Activated CD4-positive, alpha-beta T cell treated with anti-CD3 and anti-CD28 coated beads, Interleukin-2, amount 10 ng/mL, durations not matched to agents 7 days and 5 days (primary cell): Measurements from ENCODE around the gene SPTLC2. TPM values are rescaled to one million over a fixed set of nuclear protein-coding genes. Genes with fewer than 3 reads are reported as not detected.

Source experiments
- CTCF ChIA-PET: fragments of 350-600 bp; sonication (Branson Sonifier 250); formaldehyde crosslinking; loops from one replicate; lab custom pipeline; 2021; ENCODE audit warnings: antibody characterized with exemption; lab: Charles Lee
- POLR2A ChIA-PET: fragments of 350-600 bp; sonication (Branson Sonifier 250); formaldehyde crosslinking; loops from one replicate; lab custom pipeline; 2021; ENCODE audit warnings: antibody characterized with exemption; lab: Charles Lee
- DNase-seq: peaks from one replicate; pipeline ENCODE4 v3.0.0-alpha.2; 2020
- H3K27ac Mint-ChIP-seq: one replicate; pipeline ENCODE4 v1.8.0; 2021; ENCODE audit warnings: mild to moderate bottlenecking, moderate library complexity, mixed read lengths
- H3K27me3 Mint-ChIP-seq: one replicate; pipeline ENCODE4 v1.8.0; 2021; ENCODE audit warnings: mixed read lengths
- H3K36me3 Mint-ChIP-seq: one replicate; pipeline ENCODE4 v1.8.0; 2021; ENCODE audit warnings: low read depth, mixed read lengths
- H3K4me1 Mint-ChIP-seq: one replicate; pipeline ENCODE4 v1.8.0; 2021; ENCODE audit warnings: mixed read lengths
- H3K4me3 Mint-ChIP-seq: one replicate; pipeline ENCODE4 v1.8.0; 2021; ENCODE audit warnings: mild to moderate bottlenecking, moderate library complexity, mixed read lengths
- H3K9me3 Mint-ChIP-seq: one replicate; pipeline ENCODE4 v1.8.0; 2021; ENCODE audit warnings: mixed read lengths
- total RNA-seq, 2 experiments: library from RNA; stranded (reverse); gene quantifications; one replicate each; pipeline ENCODE4 v1.2.3, GENCODE V29; 2021

The SPTLC2 gene
- total RNA-seq, 2 experiments from 2014 or later: 54.2 to 64.4 TPM

- POLR2A ChIA-PET: no interaction called here
Observed at GRCh38 chr14:77503138-77503537, 113.3 kb downstream of the SPTLC2 start.

DNA sequence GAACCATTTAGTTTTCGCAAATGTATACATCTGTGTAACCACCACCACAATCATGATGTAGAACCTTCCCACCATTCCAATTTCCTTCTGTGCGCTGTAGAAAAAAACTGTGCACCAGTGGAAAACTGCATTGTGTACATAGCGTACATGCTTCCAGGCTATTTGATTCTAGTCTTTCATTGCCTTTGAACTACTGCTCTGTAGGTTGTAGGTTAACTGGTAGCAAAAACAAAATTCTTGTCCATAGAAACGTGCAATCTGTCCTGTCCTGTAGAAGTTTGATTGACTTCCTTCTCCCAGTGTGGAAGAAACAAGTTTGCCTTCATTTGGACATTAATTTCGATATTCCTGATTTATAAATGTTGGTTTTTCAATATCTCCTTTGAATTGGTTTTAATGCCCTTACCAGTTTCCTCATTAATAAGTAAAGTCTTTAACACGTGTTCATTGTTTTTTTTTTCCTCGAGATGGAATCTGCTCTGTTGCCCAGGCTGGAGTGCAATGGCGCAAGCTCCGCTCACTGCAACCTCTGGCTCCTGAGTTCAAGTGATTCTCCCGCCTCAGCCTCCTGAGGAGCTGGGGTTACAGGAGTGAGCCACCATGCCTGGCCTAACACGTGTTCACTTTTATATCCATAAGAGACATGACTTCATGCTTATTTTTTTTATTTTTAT lies 114.2 kb downstream of the SPTLC2 start:
- H3K4me3 Mint-ChIP-seq: no peak overlapping the region
- CTCF ChIA-PET: interaction anchor here (1.0 kb wide), 1 partner anchor 11 kb away, joined by 3 read pairs; no protein-coding TSS in a partner anchor
- no peak for DNase-seq
- peaks cover 6% of the 10 kb centered on the region for H3K4me1 Mint-ChIP-seq
- POLR2A ChIA-PET: no interaction called here
- peaks cover 6% of the 10 kb centered on the region for H3K9me3 Mint-ChIP-seq
- H3K27ac Mint-ChIP-seq: no peak overlapping the region
- H3K36me3 Mint-ChIP-seq: peaks cover 18% of the 10 kb centered on the region
- peaks cover 30% of the 10 kb centered on the region for H3K27me3 Mint-ChIP-seq

More at GRCh38 chr14:77503138-77503537, 113.3 kb downstream of the SPTLC2 start:
- CTCF ChIA-PET: interaction anchor here (0.6 kb wide), 2 partner anchors 25 to 1199 kb away, joined by 3 to 4 read pairs; no protein-coding TSS in a partner anchor
- Mint-ChIP-seq H3K4me1 (peaks cover 3% of the 10 kb centered on the region), H3K36me3 (peaks cover 25% of the 10 kb centered on the region), H3K27ac (no peak overlapping the region), H3K9me3 (peaks cover 6% of the 10 kb centered on the region), H3K27me3 (peaks cover 21% of the 10 kb centered on the region), H3K4me3 (no peak overlapping the region)
- DNase-seq: no peak

DNA sequence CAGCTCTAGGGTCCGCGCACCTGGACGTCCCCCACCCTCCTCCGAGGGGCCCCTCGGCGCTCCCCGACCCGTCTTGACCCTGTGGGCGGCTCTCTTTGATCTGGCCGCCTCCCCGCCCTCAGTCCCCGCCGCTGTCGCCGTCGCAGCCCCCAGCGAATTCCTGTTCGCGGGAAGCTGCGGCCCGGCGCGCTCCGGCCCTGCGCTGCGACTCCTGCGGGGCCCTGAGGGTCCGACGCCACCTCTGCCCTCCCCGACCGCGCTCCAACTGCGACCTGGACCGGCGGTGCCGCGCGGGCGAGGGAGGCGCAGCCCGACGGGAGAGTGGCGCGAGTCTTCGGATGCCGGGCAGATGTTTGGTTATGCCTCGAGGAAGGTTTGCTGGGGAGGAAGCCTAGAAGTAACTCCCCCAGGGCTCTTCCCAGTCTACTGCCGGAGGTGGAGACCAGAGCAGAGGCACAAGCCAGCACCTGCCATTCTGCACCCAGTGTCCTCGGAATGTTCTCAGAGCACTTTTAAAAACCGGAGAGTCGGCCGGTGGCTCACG lies 117.4 kb downstream of the SPTLC2 start:
- peaks cover 44% of the 10 kb centered on the region for H3K27me3 Mint-ChIP-seq
- ChIA-PET CTCF (interaction anchor here (1.0 kb wide), 1 partner anchor 12 kb away, joined by 3 read pairs; no protein-coding TSS in a partner anchor), POLR2A (no interaction called here)
- peaks cover 3% of the 10 kb centered on the region for H3K9me3 Mint-ChIP-seq
- H3K27ac Mint-ChIP-seq: no peak overlapping the region
- DNase-seq: no peak
- H3K4me1 Mint-ChIP-seq: peaks cover 6% of the 10 kb centered on the region
- H3K4me3 Mint-ChIP-seq: peak overlapping the region; percentile 54
- H3K36me3 Mint-ChIP-seq: peaks cover 5% of the 10 kb centered on the region

GRCh38 chr14:77498120-77498979 lies 118.1 kb downstream of the SPTLC2 start, which contains the start of gene ISM2:
Gene ISM2 (minus strand): TSS chr14:77498816. CDS start chr14:77498793, 23 bp downstream.
- CTCF ChIA-PET: interaction anchor here (1.0 kb wide), 1 partner anchor 11 kb away, joined by 3 read pairs; no protein-coding TSS in a partner anchor
- Mint-ChIP-seq H3K27ac (no peak within 1 kb of the TSS), H3K4me3 (peak within 1 kb of the TSS; percentile 59), H3K4me1 (peaks cover 6% of the 10 kb centered on the region), H3K36me3 (peaks cover 4% of the 10 kb centered on the region), H3K27me3 (peaks cover 44% of the 10 kb centered on the region), H3K9me3 (peaks cover 3% of the 10 kb centered on the region)
- POLR2A ChIA-PET: no interaction called here
- peak; percentile 54 for DNase-seq

DNA sequence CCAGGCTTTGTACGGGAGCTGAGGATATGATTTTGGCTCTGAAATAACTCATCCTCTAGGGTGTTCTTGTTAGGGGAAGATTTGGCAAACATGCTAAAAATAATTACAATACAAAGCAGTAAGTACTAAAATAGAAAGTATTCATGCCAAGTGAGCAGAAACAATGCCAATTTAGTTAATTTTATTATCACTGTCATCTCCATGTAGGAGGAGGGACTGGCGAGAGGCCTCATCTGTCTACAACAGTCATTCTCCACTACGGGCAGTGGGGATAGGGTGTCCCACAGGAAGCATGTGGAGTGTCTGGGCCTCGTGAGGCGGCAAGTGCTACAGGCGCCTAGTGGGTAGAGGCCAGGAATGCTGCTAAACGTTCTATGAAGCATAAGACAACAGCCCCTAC lies 121.1 kb downstream of the SPTLC2 start:
- POLR2A ChIA-PET: no interaction called here
- no peak overlapping the region for H3K4me3 Mint-ChIP-seq
- CTCF ChIA-PET: no interaction called here

DNA sequence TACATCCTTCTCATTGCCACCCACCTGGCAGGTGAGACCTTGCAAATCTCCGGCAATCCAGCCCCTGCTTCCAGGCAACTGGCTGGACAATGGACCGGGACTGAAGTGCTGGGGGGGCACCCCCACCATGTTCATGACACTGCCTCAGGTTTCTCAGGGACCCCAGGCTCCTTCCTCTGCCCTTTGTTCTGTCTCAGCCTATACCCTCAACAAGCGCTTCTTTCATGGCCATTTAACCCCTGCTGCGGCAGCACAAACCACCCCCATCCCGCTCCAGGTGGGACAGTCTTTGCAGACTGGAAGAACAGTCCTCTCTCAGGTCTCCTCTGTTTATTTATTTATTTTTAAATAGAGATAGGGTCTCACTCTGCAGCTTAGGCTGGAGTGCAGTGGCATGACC lies 125.4 kb downstream of the SPTLC2 start:
- CTCF ChIA-PET: no interaction called here
- Mint-ChIP-seq H3K36me3 (no peaks in the 10 kb centered on the region), H3K27me3 (peaks cover 8% of the 10 kb centered on the region), H3K9me3 (no peaks in the 10 kb centered on the region), H3K27ac (no peak overlapping the region), H3K4me1 (no peaks in the 10 kb centered on the region), H3K4me3 (no peak overlapping the region)
- no peak for DNase-seq
- POLR2A ChIA-PET: no interaction called here

More for the DNA sequence above, 121.1 kb downstream of the SPTLC2 start:
- Mint-ChIP-seq H3K27ac (no peak overlapping the region), H3K4me1 (peaks cover 6% of the 10 kb centered on the region), H3K36me3 (no peaks in the 10 kb centered on the region), H3K27me3 (peaks cover 36% of the 10 kb centered on the region), H3K9me3 (no peaks in the 10 kb centered on the region)
- DNase-seq: no peak

DNA sequence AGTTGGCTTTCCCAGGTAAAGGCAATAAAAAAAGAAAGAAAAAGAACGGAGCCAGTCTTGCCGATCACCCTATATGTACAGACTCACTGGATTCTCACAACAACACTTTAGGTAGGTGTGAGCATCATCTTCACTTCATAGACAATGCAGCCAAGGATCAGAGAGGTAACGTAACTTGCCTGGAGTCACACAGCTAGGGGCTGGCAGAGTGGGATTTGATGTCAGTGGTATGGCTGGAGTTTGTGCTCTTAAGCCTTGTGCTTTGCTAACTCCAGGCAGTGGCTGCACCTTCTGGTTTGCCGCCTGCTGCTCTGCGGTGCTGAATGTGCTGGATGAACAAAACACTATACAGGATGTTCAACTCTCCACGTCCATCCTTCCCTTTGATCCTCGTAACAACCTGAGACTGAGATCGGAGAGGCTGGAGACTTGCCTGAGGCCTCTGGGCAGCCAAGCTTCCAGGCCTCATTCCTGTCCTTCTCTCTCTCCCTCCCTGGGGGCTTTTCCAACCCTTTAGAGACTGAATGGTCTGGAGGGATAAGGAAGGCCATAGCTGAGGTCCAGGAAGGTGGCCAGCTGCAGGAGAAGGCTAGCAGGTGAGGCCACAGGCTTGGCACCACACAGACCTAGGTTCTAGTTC lies 126.0 kb downstream of the SPTLC2 start:
- ChIA-PET CTCF (no interaction called here), POLR2A (no interaction called here)
- Mint-ChIP-seq H3K27me3 (peaks cover 3% of the 10 kb centered on the region), H3K27ac (no peak overlapping the region), H3K36me3 (no peaks in the 10 kb centered on the region), H3K4me1 (no peaks in the 10 kb centered on the region), H3K4me3 (no peak overlapping the region), H3K9me3 (no peaks in the 10 kb centered on the region)
- no peak for DNase-seq

DNA sequence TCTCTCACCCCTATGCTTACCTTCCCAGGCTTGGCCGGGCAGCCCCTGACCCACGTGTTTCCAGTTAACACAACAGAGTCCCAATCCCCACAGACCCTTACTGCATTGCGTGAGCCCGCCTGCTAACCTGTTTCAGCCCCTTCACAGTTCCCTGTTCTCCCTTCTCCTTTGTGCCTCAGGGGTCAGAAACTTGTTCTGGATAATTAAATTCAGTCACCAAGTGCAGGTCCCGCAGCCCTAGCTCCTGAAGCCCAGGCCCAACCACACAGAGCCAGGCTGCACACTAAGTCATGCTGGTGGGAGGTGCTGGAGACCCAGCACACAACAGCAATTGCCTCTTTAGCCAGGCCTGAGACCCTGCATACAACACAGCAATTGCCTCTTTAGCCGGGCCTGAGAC lies 127.4 kb downstream of the SPTLC2 start:
- no peak for DNase-seq
- no peaks in the 10 kb centered on the region for H3K36me3 Mint-ChIP-seq
- ChIA-PET POLR2A (no interaction called here), CTCF (interaction anchor here (0.7 to 1.3 kb wide), 2 partner anchors 10 to 11 kb away, joined by 3 read pairs; no protein-coding TSS in a partner anchor)
- H3K4me1 Mint-ChIP-seq: no peaks in the 10 kb centered on the region
- no peaks in the 10 kb centered on the region for H3K27me3 Mint-ChIP-seq
- no peaks in the 10 kb centered on the region for H3K9me3 Mint-ChIP-seq
- H3K27ac Mint-ChIP-seq: no peak overlapping the region
- no peak overlapping the region for H3K4me3 Mint-ChIP-seq

GRCh38 chr14:77488558-77488957 lies 127.9 kb downstream of the SPTLC2 start:
- no peaks in the 10 kb centered on the region for H3K4me1 Mint-ChIP-seq
- POLR2A ChIA-PET: no interaction called here
- no peaks in the 10 kb centered on the region for H3K9me3 Mint-ChIP-seq

GRCh38 chr14:77485901-77486678 lies 130.3 kb downstream of the SPTLC2 start:
- POLR2A ChIA-PET: no interaction called here
- Mint-ChIP-seq H3K4me3 (no peak overlapping the region), H3K27me3 (no peaks in the 10 kb centered on the region), H3K4me1 (no peaks in the 10 kb centered on the region), H3K27ac (no peak overlapping the region), H3K36me3 (no peaks in the 10 kb centered on the region), H3K9me3 (no peaks in the 10 kb centered on the region)
- DNase-seq: no peak
- CTCF ChIA-PET: no interaction called here

More at GRCh38 chr14:77488558-77488957, 127.9 kb downstream of the SPTLC2 start:
- no peak overlapping the region for H3K27ac Mint-ChIP-seq
- H3K36me3 Mint-ChIP-seq: no peaks in the 10 kb centered on the region
- no peak overlapping the region for H3K4me3 Mint-ChIP-seq
- no peak for DNase-seq
- CTCF ChIA-PET: interaction anchor here (1.3 kb wide), 1 partner anchor 10 kb away, joined by 3 read pairs; no protein-coding TSS in a partner anchor
- H3K27me3 Mint-ChIP-seq: no peaks in the 10 kb centered on the region

DNA sequence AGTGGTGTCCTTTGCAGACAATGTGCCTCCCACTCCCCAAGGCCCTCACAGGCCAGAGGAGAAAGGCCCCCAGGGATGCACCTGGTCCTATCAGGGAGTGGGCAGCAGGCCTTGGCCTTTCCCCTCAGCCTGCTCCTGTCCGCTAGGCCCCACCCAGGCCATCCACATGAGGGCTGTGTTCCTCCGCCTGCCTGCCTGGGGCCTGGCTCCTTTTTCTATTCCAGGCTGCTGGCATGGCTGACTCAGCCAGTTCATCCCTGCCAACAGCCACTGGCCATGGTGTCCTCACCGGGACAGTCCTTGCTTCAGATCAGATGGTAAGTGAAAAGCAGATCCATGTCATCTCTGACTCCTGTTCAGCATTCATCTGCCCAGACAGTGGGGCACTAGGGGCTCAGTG lies 131.2 kb downstream of the SPTLC2 start:
- no peak for DNase-seq
- Mint-ChIP-seq H3K4me1 (no peaks in the 10 kb centered on the region), H3K36me3 (no peaks in the 10 kb centered on the region), H3K27me3 (no peaks in the 10 kb centered on the region), H3K9me3 (no peaks in the 10 kb centered on the region), H3K27ac (no peak overlapping the region), H3K4me3 (no peak overlapping the region)
- POLR2A ChIA-PET: no interaction called here
- CTCF ChIA-PET: no interaction called here

GRCh38 chr14:77482422-77482821 lies 134.0 kb downstream of the SPTLC2 start:
- CTCF ChIA-PET: interaction anchor here (0.6 kb wide), 1 partner anchor 74 kb away, joined by 4 read pairs; no protein-coding TSS in a partner anchor
- H3K27ac Mint-ChIP-seq: no peak overlapping the region
- no peaks in the 10 kb centered on the region for H3K27me3 Mint-ChIP-seq
- no peaks in the 10 kb centered on the region for H3K36me3 Mint-ChIP-seq
- H3K9me3 Mint-ChIP-seq: no peaks in the 10 kb centered on the region
- H3K4me1 Mint-ChIP-seq: no peaks in the 10 kb centered on the region
- DNase-seq: no peak
- H3K4me3 Mint-ChIP-seq: no peak overlapping the region
- POLR2A ChIA-PET: no interaction called here
